AML-193 (cell line): ENCODE measurements around the gene TMEM44.
A peak's percentile ranks its signal among the peaks of the same experiment; 100 is the strongest.

Source experiments
- DNase-seq, 2 experiments: peaks; one replicate each; lab custom pipeline; 2025; lab: John Stamatoyannopoulos, UW

TMEM44 gene

GRCh38 chr3:194577986-194578905 is 55.0 kb downstream of the TMEM44 start:
- DNase-seq, result no peak

- DNase-seq, result peak; percentile 94 to 96
Observed at GRCh38 chr3:194575484-194576210, 57.6 kb downstream of the TMEM44 start.

- no peak for DNase-seq
Observed at GRCh38 chr3:194574639-194575483, 58.4 kb downstream of the TMEM44 start.

DNA sequence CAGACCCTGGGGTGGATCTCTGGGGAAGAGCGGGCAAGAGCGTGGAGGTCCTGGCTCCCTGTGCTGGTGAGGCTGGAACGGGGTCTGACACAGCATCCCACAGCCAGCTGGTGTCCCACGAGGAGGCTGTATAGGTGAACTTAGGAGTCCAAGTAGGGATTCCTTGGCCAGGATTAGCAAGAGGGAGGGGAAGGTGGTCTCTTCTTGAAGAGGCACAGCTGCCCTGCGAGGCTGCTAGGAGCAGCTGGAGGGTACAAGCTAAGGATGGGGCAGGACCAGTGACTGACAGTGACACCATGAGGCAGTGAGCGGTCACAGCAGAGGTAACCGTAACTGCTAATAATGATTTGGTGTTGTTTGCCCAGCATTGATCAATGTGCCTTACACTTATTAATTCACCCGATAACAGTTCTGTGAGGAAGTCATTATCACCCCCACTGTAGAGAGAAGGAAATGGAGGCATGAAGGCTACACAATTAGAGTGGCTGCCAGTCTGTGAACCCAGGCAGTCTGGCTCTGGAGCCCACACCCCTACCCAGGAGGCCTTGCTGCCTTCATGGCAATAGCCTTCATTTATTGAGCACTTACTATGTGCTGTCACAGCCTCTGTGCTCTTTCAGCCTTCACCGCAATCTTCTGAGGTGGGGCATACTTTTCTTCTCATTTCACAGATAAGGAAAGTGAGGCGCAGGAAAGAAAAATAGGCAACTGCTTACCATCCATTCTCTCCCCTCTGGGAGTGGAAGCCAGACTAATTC is 59.4 kb downstream of the TMEM44 start:
- DNase-seq, result peak; percentile 64 to 72

DNA sequence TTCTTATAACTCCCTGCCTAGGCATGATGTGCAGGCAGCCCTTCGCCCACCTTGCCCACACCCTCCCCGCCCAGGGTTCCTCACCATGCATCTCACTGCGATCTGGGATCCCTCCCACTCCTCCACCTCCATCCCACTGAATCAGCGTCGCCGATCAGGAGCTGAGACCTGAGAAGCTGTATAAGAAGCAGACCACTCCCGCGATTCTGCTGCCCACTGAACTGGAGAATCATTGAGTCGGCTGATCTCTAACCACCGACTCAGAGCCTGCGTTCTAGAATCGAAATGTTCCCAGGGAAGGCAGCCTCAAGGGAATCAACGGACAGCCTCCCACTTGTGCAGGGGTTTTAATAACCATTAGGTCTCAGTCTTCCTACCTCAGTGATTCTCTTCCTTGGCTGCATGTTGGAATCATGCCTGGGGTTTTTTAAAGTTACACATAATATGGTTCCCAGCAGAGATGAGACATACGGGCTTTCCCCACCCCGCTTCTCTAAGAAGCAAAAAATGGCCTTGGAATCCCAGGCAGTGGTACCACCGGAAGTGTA is 60.2 kb downstream of the TMEM44 start:
- DNase-seq, result no peak

DNA sequence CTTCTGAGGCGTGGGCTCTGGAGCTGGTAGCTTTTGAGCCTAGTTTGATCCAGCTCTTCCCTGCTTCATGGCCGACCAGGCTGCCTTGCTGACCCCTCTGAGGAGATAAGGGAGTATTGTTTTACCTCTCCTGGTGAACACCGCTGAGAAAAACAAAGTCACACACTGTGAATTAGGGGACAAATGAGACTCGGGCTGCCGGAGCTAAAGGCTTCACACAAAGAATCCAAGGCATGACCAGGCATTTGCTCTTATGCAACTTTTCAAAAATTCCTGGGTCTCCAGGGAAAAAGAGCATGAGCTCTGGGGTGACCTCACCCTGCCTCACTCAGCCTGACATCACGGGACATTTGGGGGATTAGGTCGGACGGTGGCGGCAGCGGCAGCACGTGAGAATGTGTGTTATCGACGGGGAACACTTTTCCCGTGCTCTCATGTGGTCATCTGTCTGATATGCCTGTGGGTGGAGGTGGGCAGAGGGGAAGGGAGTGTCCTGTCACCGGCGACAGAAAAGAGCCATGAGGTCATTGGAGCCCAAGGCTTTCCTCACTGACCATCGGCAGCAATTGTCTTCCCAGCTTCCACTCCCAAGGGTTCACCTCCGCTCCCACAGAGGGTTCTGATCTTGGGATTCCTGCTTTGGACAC is 61.0 kb downstream of the TMEM44 start:
- no peak for DNase-seq

GRCh38 chr3:194571491-194572142 is 61.6 kb downstream of the TMEM44 start:
- no peak for DNase-seq

GRCh38 chr3:194570898-194571297 is 62.3 kb downstream of the TMEM44 start:
- DNase-seq, result no peak

DNA sequence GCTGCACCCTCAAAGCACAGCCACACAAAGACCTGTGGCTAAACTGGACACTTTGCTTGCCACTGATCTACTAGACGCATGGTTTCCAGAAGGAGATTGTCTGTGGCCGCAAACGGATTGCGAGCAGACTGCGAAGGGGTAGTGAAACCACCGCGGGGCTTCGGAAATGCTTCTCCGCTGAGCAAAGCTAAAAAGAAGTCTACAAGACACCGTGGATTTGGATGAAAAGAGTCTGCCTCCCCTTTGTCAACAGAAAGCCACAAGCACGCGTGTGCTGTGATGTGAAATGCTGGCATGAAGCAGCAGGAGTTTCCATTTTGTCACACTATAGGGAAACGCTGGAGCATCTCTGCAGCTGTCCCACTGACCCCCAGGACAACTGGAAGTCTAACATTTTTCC is 63.0 kb downstream of the TMEM44 start:
- no peak for DNase-seq

- DNase-seq, result no peak
Observed at GRCh38 chr3:194569252-194569651, 64.0 kb downstream of the TMEM44 start.

GRCh38 chr3:194565597-194566190 is 67.5 kb downstream of the TMEM44 start:
- DNase-seq, result no peak

DNA sequence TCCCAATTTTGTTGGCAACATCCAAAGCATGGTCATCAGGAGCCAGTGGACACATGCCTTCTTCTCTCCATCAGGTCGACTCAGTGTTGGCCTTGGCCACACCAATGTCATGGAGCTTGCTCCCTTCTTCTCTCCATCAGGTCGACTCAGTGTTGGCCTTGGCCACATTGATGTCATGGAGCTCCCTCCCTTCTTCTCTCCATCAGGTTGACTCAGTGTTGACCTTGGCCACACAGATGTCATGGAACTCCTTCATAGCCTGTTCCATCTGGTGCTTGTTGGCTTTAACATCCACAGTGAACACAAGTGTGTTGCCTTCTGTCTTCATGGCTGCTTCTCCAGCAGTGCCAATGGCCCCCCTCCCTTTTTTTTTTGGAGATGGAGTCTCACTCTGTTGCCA is 70.2 kb downstream of the TMEM44 start:
- DNase-seq, result no peak

DNA sequence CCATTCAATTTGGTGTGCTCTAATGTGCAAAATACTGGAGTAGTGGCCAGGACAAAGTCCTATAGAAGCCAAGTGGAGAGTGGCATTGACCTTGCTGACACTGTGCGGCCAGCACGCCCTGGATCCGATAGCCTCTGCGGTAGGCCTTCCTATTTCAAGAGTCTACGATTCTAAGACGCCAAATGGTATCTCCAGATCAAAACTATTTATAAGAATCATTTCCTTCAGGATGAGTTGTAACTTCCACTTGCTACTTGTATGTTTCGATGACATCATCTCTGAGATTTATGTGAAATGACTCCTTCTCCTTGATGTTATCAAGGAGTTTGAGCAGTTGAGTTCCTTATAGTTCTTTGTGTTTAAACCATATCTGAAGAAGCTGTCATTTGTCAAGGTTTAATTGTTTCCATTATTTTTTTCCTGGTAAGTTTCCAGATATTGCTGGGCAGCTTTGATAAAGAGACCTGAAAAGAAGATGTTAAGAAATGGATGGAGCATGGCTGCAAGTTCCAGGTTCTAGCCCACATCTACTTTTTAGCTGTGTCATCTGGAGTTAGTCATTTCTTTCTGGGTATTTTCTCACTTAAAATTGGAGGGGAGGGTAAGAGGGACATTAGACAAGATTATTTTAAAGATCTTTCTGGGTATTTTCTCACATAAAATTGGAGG is 71.8 kb downstream of the TMEM44 start:
- DNase-seq, result no peak

DNA sequence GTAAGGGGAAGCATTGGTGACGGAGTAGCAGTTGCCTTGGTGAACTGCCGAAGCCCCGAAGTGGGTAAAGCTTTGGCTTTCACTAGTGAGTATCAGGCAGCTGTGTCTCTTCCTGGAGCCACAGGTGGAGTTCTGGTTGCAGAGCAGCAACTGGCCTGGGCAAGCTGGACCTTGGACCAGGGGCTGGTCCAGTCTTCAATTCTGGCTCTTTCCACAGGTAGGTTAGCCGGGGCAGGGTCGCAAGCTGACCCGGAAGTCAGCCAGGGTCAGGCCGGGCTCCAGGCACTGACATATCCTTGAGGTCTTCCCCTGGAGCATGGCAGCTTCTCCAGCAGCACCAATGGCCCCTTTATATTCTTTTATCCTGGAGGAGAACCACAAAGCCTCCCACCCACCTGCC is 73.2 kb downstream of the TMEM44 start:
- DNase-seq, result no peak

GRCh38 chr3:194559530-194559929 is 73.7 kb downstream of the TMEM44 start:
- no peak for DNase-seq

DNA sequence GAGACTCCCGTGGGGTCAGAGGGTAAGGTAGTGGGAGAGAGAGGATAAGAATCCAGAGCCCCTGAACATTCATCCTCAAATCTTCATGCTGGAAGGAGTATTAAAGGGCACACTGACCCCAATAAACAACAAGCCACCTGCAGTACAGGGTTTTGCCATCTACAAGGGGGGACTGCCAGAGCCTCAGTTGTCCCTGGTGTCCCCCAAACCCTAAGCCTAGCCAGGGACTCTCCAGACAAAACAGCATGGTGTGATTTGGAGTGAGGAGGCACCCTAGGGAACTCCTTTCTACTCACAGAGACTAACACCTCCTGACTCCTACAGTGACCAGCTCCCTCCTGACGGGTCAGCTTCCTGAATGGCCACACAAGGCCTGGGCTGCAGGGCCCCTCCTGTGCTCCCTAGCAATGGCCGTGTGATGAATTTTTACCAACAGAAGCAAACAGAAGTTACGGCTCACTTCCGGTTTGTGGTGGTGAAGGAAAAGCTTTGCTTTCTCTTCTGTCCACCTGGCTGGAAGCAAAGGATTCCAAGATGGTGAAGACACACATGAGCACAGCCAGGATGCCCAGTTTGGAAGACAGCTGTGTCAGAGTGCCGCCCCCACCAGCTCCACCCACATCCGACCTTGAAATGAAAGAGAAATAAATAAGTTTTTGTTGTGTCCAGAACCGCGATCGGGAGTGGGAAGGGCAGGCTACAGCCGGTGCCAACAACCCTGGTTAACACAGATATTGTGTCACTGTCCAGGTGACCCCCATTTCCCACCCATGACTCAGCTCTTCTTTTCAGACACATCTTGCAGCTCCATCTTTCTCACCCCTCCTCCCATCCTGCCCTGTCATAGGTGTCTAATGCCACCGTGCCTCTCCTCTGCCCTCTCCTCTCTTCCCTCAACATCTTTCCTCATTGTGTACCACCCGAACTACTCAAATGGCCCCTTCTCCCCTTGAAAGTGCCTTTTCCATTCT is 76.8 kb downstream of the TMEM44 start:
- DNase-seq, result peak; percentile 19 to 21

- no peak for DNase-seq
Observed at GRCh38 chr3:194555175-194556062, 77.8 kb downstream of the TMEM44 start.
